Measurements from ENCODE around the gene ACSBG1. TPM values are rescaled to one million over a fixed set of nuclear protein-coding genes. Genes with fewer than 3 reads are reported as not detected.

The ACSBG1 gene
- total RNA-seq, 4 donors from 2014 or later = 0.09 to 0.31 TPM; not detected in 2

- H3K9me3 ChIP-seq = no peaks in the 10 kb centered on the region
- intact Hi-C loops (cut with DNase I) = no loop called here
These were observed 106.5 kb downstream of the ACSBG1 start for GRCh38 chr15:78127882-78128281.

GRCh38 chr15:78125267-78125666 lies 109.1 kb downstream of the ACSBG1 start:
- no peak overlapping the region for H3K27ac ChIP-seq
- DNase-seq = no peak
- H3K27me3 ChIP-seq = no peaks in the 10 kb centered on the region
- TF ChIP-seq CTCF (IDR thresholded peaks at IDR 0.05) (no peak), POLR2A (IDR thresholded peaks at IDR 0.05) (no peak)
- no peak overlapping the region for H3K4me3 ChIP-seq
- H3K4me1 ChIP-seq = no peaks in the 10 kb centered on the region
- WGBS, 2 donors = 80 to 89% methylated on average over 2 of the region's 3 CpGs
- no peaks in the 10 kb centered on the region for H3K36me3 ChIP-seq
- no peaks in the 10 kb centered on the region for H3K9me3 ChIP-seq
- intact Hi-C loops (cut with DNase I) = no loop called here

More at GRCh38 chr15:78127882-78128281, 106.5 kb downstream of the ACSBG1 start:
- no peak overlapping the region for H3K27ac ChIP-seq
- 75 to 86% methylated on average over 1 to 2 of the region's 2 CpGs for WGBS, 2 donors
- H3K27me3 ChIP-seq = no peaks in the 10 kb centered on the region
- no peak overlapping the region for H3K4me3 ChIP-seq
- TF ChIP-seq POLR2A (IDR thresholded peaks at IDR 0.05) = no peak
- TF ChIP-seq CTCF (IDR thresholded peaks at IDR 0.05) = no peak
- H3K36me3 ChIP-seq = no peaks in the 10 kb centered on the region
- DNase-seq = no peak
- peaks cover 12 to 21% (median 18%) of the 10 kb centered on the region in 3 donors for H3K4me1 ChIP-seq

GRCh38 chr15:78120523-78120922 lies 113.8 kb downstream of the ACSBG1 start:
- WGBS, 2 donors = 76 to 88% methylated on average over 4 to 5 of the region's 5 CpGs

More at GRCh38 chr15:78120523-78120922, 113.8 kb downstream of the ACSBG1 start:
- Histone ChIP-seq H3K36me3 (no peaks in the 10 kb centered on the region), H3K4me1 (no peaks in the 10 kb centered on the region), H3K4me3 (no peak overlapping the region), H3K9me3 (no peaks in the 10 kb centered on the region), H3K27me3 (no peaks in the 10 kb centered on the region), H3K27ac (no peak overlapping the region)
- DNase-seq = no peak
- intact Hi-C loops (cut with DNase I) = no loop called here
- no peak for TF ChIP-seq POLR2A (IDR thresholded peaks at IDR 0.05)
- TF ChIP-seq CTCF (IDR thresholded peaks at IDR 0.05) = no peak

Other genes starting within 250 kb of the ACSBG1 start
- 10 to 100 TPM; 13.0 to 30.7 (median 17.8) TPM for gene TBC1D2B, start 156.9 kb downstream of the ACSBG1 start, total RNA-seq
- not detected for gene SH2D7, start 142.0 kb downstream of the ACSBG1 start, total RNA-seq
- gene CIB2, start 103.1 kb downstream of the ACSBG1 start, total RNA-seq = 10 to 100 TPM in 1 of 4 donors, 1 to 10 TPM in 3; 1.1 to 11.8 (median 1.5) TPM
- gene IDH3A, start 85.2 kb downstream of the ACSBG1 start, total RNA-seq = 100 to 1,000 TPM in 2 of 4 donors, 10 to 100 TPM in 2; 50.7 to 114 (median 83.8) TPM
- 10 to 100 TPM in 3 of 4 donors, 1 to 10 TPM in 1; 7.9 to 24.0 (median 15.7) TPM for gene DNAJA4, start 30.0 kb upstream of the ACSBG1 start, total RNA-seq
- 10 to 100 TPM; 38.7 to 59.6 (median 56.9) TPM for gene SKIC8, start 65.0 kb upstream of the ACSBG1 start, total RNA-seq
- gene CRABP1, start 105.8 kb upstream of the ACSBG1 start, total RNA-seq = not detected
- gene IREB2, start 203.7 kb upstream of the ACSBG1 start, total RNA-seq = 10 to 100 TPM; 17.2 to 35.3 (median 25.1) TPM

Data from esophagus squamous epithelium (tissue), 5 donors.